NCI-H69 (cell line): ENCODE results near the gene KCNK13.

Experiments used
- DNase-seq: peaks from one replicate; lab custom pipeline; 2025; lab: John Stamatoyannopoulos, UW

Gene KCNK13

DNA sequence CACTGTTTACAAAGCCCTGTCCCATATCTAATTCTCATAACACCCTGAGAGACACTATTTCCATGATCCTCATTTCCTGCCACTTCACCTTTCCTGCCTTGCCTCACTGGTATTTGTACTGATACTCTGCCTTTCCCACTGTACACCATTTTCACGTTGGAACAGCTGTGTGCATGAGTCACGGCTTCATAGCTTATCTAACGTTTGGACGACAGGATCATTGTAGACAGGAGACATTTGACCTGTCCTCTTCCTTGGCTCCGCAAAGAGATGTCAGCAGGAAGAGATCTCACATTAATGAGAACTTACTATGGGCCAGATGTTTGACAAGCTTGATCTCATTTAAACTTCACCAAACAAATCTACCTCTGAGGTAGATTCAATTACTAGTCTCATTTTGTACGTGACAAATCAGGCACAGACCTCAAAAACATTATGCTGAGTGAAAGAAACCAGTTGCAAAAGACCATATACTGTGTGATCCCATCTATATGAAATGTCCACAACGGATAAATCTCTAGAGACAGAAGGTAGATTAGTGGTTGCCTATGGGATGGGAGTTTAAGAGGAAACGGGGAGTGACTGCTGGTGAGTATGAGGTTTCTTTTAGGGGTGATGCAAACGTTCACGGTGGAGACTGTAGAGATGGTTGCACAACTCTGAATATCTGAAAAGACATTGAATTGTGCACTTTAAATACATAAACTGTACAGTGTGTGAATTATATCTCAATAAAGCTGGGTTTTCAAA, 71.2 kb downstream of the KCNK13 start:
- no peak for DNase-seq

DNA sequence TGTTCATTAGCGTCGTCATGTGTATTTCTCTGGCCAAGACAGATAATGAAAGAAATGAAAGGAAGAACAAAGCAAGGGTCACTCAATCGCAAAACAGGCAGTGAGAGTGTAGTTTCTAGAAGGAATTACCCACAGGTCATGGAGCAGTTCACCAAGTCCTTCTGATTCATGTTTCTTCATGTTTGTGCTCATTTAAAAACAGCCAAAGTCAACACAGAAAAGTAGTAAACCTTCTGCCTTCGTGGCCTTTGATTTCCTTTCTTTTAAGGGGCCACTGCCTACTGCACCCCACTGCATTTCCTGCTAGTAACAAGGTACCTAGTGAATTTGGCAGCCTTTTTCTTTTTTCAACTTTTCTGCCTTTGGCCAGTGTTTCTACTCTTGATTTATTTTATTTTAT, 75.1 kb downstream of the KCNK13 start:
- DNase-seq = no peak

DNA sequence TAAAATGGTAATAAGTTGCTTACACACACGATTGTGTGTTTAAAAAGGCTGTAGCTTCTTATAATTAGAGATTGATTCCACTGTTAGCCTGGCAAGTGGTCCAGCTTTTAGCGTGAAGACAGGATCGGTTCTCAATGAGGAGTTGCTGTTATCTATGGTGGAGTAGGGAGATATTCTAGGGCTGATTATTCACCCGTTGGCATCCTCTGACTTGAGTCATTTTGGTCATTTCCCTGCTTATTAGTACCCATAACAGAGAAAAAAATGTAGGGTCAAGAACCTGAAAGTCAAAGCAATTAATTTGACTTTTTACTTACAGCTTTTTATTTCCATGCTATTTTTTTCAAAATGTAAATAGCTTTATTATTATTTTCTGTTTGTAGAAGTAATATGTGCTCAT, 76.0 kb downstream of the KCNK13 start:
- no peak for DNase-seq

- DNase-seq = peak; percentile 57
These were observed 77.4 kb downstream of the KCNK13 start for GRCh38 chr14:90139199-90139598.

DNA sequence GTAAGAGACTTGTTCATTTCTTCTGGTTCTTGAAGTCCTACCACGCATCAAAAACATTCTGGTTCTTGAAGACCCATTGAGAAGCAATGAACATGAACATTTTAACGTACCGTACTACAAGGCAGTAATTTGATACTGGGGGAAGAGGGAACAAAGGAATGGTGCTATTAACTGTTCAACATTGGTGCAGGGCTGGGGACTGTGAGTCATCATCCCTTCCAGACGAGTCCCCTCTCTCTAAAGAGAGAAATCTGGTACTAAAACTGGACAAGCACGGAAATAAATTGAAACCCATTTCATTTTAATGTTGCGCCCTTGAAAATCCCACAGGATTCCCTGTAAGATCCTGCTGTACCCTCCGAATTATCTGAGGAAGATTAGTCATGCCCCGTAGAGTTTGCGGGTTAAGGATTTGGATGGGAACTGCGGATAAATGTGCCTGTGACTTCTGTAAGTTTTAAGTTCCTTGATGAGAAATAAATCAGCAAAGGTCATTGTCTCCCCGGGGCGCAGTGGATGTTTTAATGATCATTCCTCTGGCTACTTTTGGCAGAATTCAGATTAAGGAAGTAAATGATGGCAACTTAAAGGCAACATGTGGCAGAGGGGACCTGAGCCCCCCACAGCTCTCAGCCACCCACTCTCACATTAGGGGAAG, 78.6 kb downstream of the KCNK13 start:
- DNase-seq = peak; percentile 84

GRCh38 chr14:90140956-90141316, 79.1 kb downstream of the KCNK13 start:
- DNase-seq = peak; percentile 63

GRCh38 chr14:90153429-90153828, 91.6 kb downstream of the KCNK13 start:
- no peak for DNase-seq

GRCh38 chr14:90154110-90154509, 92.3 kb downstream of the KCNK13 start:
- DNase-seq = no peak

DNA sequence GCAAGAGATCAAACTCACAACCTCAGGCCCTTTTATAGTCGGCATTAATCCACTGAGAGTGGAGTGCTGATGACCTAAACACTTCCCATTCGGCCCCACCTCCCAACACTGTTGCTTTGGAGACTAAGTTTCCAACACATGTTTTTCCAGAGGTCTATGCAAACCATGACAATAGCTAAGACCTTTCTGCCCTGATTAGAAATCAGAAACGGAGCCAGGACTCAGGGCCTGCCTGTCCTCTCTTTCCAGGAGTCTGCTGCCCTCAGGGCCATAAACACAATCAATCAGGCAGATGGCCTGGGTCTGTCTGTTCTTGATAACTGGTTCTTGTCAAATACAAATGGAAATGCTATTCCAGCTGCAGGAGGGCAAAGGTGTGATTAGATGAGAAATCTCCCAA, 97.4 kb downstream of the KCNK13 start:
- DNase-seq = peak; percentile 94

- peak; percentile 41 for DNase-seq
These were observed 97.9 kb downstream of the KCNK13 start for GRCh38 chr14:90159688-90160087.

DNA sequence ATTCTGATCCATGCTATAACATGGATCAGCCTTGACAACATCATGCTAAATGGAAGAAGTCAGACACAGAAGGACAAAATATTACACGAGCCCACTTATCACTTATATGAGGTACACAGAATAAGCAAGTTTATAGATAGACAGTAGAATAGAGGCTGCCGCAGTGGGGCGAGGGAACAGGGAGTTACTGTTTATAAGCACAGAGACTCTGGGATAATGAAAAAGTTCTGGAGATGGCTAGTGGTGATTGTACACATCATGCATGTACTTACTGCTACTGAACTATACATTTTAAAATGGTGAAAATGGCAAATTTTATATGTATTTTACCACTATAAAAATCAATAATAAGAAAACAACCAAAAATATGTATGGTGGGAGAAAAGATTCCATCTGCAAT, 99.3 kb downstream of the KCNK13 start:
- DNase-seq = no peak

- DNase-seq = no peak
These were observed 106.8 kb downstream of the KCNK13 start for GRCh38 chr14:90168425-90169105.

DNA sequence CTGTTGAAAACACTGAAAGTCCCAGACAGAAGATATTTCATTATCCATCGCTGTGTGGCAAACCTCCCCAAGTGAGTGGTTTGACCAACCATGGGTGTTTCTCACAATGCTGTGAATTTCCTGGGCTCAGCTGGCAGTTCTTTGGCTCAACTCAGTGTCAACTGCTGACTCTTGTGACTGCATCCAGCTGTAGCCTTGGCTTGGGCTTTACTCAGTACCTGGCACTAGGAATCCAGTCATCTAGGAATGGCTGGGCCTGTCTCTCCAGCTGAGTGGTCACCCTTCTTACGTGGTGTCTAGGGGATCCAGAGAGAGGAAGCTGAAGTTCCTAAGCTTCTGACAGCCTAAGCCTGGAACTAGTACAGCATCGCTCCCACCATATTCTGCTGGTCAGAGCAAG, 113.8 kb downstream of the KCNK13 start:
- no peak for DNase-seq

DNA sequence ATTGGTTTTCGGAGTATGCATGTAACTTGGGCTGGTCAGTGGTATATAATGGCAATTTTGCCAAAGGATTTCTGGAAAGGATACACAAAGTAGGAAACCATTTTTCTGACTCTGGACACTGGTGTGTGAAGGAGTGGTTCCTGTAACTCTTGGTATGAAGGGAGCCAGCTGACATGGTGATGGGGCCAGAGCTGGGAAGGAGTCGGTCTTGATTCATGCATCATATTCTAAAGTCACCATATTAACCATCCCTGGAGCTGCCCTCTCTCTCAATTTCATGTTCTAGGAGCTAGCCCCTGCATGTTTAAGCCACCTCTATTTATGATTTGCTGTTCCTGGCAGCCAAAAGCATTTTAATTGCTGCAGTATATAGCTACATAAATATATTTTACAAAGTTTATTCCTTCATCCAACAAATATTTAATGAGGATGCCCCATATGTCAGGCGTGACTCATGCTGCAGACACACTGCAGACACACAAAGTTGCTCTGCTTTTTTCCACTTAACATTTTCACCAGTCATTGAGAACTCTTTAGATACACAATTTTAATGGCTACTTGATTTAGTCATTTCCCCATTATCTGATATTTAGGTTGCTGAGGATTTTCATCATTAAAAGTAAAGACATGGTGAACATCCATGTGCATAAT, 115.9 kb downstream of the KCNK13 start:
- DNase-seq = no peak

GRCh38 chr14:90179357-90179756, 117.6 kb downstream of the KCNK13 start:
- DNase-seq = no peak

DNA sequence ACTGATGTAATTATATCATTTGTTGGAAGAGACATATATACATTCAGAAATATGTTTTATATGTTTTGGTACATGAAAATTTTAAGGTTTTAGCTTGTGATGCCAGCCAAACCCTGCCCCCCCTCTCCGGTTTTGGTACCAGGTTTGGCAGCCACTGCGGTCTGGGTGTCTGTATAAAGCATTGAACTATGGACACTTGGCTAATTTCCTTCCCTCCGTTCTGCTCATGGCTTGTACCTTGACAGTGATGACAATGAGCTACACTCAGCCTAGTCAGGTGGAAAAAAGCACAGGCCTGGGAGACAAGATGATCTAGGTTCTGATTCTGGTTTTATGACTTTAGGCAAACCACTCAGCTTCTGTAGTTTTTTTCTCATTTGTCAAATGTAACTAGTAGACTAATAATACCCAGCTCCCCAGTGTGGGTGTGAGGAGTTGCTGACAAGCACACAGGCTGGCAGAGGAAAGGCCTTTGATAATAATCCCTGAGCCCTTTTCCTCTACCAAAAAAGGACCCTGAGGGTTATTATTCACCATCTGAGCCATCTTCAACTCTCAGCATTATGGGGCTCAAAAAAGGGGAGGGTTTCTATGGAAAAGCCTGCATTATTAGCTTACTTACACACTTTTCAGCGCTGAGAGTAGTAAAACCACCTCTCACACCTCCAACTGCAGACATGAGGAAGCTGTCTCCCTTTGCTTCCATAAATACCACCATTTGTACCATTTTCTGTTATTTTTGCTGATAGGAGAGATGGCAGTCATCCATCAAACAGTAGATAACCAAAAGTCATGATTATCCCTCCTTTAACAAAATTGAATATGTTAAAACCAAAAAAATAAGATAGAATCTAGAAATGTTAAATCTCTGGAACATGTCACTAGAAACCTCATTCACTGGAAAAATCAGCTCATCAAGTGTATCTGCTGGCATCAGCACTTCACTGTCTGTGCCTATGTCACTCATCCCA, 118.3 kb downstream of the KCNK13 start:
- DNase-seq = no peak

GRCh38 chr14:90184094-90184493, 122.3 kb downstream of the KCNK13 start:
- DNase-seq = no peak

GRCh38 chr14:90184571-90185266, 122.9 kb downstream of the KCNK13 start:
- no peak for DNase-seq

DNA sequence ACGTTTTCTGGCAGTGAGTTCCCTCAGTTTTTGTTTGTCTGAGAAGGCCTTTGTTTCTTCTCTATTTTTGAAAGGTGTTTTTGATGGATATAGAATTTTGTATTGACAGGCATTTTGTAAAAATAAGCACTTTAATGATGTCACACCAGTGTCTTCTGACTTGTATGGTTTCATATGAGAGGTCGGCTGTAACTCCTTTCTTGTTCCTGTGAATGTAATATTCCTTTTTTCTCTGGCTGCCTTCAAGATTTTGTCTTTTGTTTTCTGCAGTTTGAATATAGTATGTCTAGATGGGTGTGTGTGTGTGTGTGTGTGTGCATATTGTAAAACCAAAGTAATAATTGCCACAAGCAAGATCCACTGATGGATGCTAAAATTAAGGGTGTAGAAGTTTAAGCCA, 126.8 kb downstream of the KCNK13 start:
- no peak for DNase-seq

DNA sequence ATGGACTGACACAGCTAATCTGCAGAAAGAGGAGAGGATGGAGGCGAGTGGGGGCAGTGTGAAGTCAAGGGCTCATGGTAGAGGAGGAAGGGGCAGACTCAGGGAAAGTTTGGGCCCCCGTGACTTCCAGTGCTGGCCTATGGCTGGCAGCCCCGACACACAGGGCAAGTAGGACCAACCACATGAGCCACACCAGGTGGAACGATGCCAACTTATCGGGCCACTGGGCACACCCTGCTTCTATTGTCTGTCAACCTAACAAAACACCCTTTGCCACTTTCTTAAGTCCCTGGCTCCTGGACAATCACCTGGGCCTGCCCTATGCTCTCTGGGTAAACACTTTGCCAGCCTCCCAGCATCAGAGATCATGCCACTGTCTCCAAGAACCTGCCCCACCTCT, 129.4 kb downstream of the KCNK13 start:
- DNase-seq = no peak

DNA sequence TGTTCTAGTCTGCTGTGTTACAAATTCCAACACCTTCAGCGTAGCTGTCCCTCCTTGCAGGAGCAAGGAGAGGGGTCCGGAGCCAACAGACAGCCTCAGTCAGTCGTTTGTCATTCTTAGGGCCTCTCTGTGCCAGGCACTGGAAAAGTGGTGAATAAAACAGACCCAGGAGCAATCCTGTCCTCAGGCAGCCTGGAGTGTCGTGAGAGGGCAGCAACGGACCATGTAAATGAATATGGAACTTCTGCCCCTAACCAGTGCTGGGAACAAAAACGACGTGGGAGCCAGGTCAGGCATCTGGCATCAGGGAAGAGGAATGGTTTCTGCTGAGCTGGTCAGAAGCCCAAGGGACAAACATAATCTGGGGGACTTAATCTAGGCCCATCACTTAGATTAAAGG, 129.8 kb downstream of the KCNK13 start:
- DNase-seq = no peak
